K562 (cell line): Measurements from ENCODE around the gene DNMT1. TPM values are rescaled to one million over a fixed set of nuclear protein-coding genes. Genes with fewer than 3 reads are reported as not detected.

ENCODE experiments used
- ATAC-seq: fragments of 200-7000 bp; cut with Tn5 transposase; 3 replicates; pipeline ENCODE4 v1.9.1; 2020; ENCODE audit warnings: moderate library complexity
- BruUV-seq: library from RNA; stranded (reverse); fragments of 400-500 nt; replicated peaks from 2 replicates; lab custom pipeline; 2021; lab: Mats Ljungman, UMichigan
- CTCF ChIA-PET: fragments of 300-600 bp; formaldehyde crosslinking; extraction: SDS; loops from one replicate; lab custom pipeline; 2021; ENCODE audit warnings: low intra/inter-chr PET ratio; lab: Yijun Ruan, JAX
- POLR2A ChIA-PET: fragments of 300-600, 350-650 bp; sonication (Branson Sonifier 250); formaldehyde crosslinking; extraction: SDS; loops from one replicate; lab custom pipeline; 2021; ENCODE audit warnings: antibody characterized with exemption, inconsistent platforms; lab: Yijun Ruan, JAX
- DNase-seq, 4 experiments: peaks; one replicate each; pipeline versions ENCODE4 v3.0.0 to v3.0.0-alpha.2; 2011 to 2018; ENCODE audit warnings: low spot score in 3 of 4, mixed read lengths in 3 of 4; ENCODE audit errors: extremely low read depth in 1 of 4
- FAIRE-seq: peaks from 2 replicates; lab custom pipeline; 2011; peaks lifted over from hg19 to GRCh38; lab: Jason Lieb, UNC
- H2AFZ ChIP-seq: 2 replicates; pipeline ENCODE4 v1.6.0; 2011; ENCODE audit warnings: low read depth, low read length, control low read depth, inconsistent platforms
- H3K27ac ChIP-seq: fragments of 200-600 bp; 3 replicates; pipeline ENCODE4 v1.8.0; 2011; ENCODE audit warnings: low read depth, mild to moderate bottlenecking, control low read depth, inconsistent platforms, low read length, moderate library complexity, mixed read lengths; ENCODE audit errors: extremely low read depth
- H3K27me3 ChIP-seq, 2 experiments: fragments of 300-600 bp in 1 of 2; 2 replicates in 1 of 2; 3 replicates in 1 of 2; pipeline versions ENCODE4 v1.6.0 to v1.8.0; 2011; ENCODE audit warnings: inconsistent platforms in 2 of 2, low read length in 2 of 2, mild to moderate bottlenecking in 1 of 2, mixed read lengths in 1 of 2, moderate library complexity in 1 of 2; ENCODE audit not compliant: control insufficient read depth in 2 of 2, insufficient read depth in 2 of 2
- H3K36me3 ChIP-seq: fragments of 300-600 bp; 3 replicates; pipeline ENCODE4 v1.8.0; 2011; ENCODE audit warnings: mild to moderate bottlenecking, low read length, inconsistent platforms; ENCODE audit not compliant: control insufficient read depth, insufficient read depth
- H3K4me1 ChIP-seq, 2 experiments: fragments of 200-600 bp in 1 of 2; replicated peaks in 1 of 2; 2 replicates in 1 of 2; 3 replicates in 1 of 2; pipeline versions ENCODE4 v1.5.1 to v1.8.0; 2011; ENCODE audit warnings: inconsistent platforms in 2 of 2, low read length in 2 of 2, mild to moderate bottlenecking in 1 of 2, mixed read lengths in 1 of 2, moderate library complexity in 1 of 2; ENCODE audit not compliant: control insufficient read depth in 2 of 2, insufficient read depth in 2 of 2
- H3K4me2 ChIP-seq: 2 replicates; pipeline ENCODE4 v1.6.1; 2011; ENCODE audit warnings: low read length, control low read depth, inconsistent platforms, mixed read lengths; ENCODE audit not compliant: insufficient read depth
- H3K4me3 ChIP-seq: fragments of 200-600 bp; sonication (generic), shearing (Covaris generic); 2 replicates; pipeline ENCODE4 v1.5.1; 2016; ENCODE audit warnings: control low read depth, inconsistent platforms
- H3K79me2 ChIP-seq: fragments of 200-600 bp; 3 replicates; pipeline ENCODE4 v1.8.0; 2011; ENCODE audit warnings: low read length, inconsistent platforms; ENCODE audit not compliant: control insufficient read depth, insufficient read depth
- H3K9ac ChIP-seq, 2 experiments: 2 replicates each; pipeline versions ENCODE4 v1.6.0 to v1.6.1; 2011; ENCODE audit warnings: low read depth in 2 of 2, low read length in 2 of 2, control low read depth in 1 of 2, inconsistent platforms in 1 of 2, mild to moderate bottlenecking in 1 of 2, mixed read lengths in 1 of 2; ENCODE audit not compliant: insufficient read depth in 1 of 2
- H3K9me1 ChIP-seq: one replicate; pipeline ENCODE4 v1.6.0; 2011; ENCODE audit warnings: inconsistent platforms, mild to moderate bottlenecking, low read length, moderate library complexity; ENCODE audit not compliant: control insufficient read depth, insufficient read depth
- H3K9me3 ChIP-seq: replicated peaks from 2 replicates; pipeline ENCODE4 v1.5.1; 2011; ENCODE audit warnings: low read depth, low read length, inconsistent platforms; ENCODE audit not compliant: control insufficient read depth, insufficient read depth
- H4K20me1 ChIP-seq: replicated peaks from 2 replicates; pipeline ENCODE4 v1.6.1; 2011; ENCODE audit warnings: low read length, inconsistent platforms, mixed read lengths; ENCODE audit not compliant: control insufficient read depth, insufficient read depth
- GTF2B ChIP-seq: IDR thresholded peaks from 2 replicates; pipeline ENCODE4 v1.6.1; 2011; ENCODE audit not compliant: insufficient read length; ENCODE audit errors: extremely low read depth
- HMGN3 ChIP-seq: IDR thresholded peaks from 2 replicates; pipeline ENCODE4 v1.6.1; 2011; ENCODE audit warnings: borderline replicate concordance, low read depth, mild to moderate bottlenecking, mixed read lengths, low read length; ENCODE audit not compliant: insufficient read length; ENCODE audit errors: extremely low read depth
- KDM5B ChIP-seq: fragments of 200-600 bp; sonication (generic); IDR thresholded peaks from 2 replicates; pipeline ENCODE4 v1.6.1; 2012; ENCODE audit warnings: low read depth, mild to moderate bottlenecking, moderate library complexity, low read length, control low read depth, inconsistent platforms; ENCODE audit not compliant: insufficient replicate concordance
- PHF20 ChIP-seq: fragments of 450-650 bp; IDR thresholded peaks from 2 replicates; pipeline ENCODE4 v1.6.1; 2018; ENCODE audit not compliant: partially characterized antibody
- POLR2AphosphoS2 ChIP-seq: IDR thresholded peaks from 2 replicates; pipeline ENCODE4 v1.6.1; 2012; ENCODE audit warnings: low read length, improper control_type of control experiment
- POLR2H ChIP-seq: IDR thresholded peaks from 2 replicates; pipeline ENCODE4 v1.6.1; 2016; ENCODE audit warnings: missing genetic modification characterization, low read depth, mild to moderate bottlenecking, control low read depth, missing compliant biosample characterization, moderate library complexity
- RHOXF2B ChIP-seq: fragments of 250-450 bp; sonication (Bioruptor Pico); conservative IDR thresholded peaks from 2 replicates; pipeline ENCODE4 v1.5.1; 2021
- SLC30A9 ChIP-seq: fragments of 250-450 bp; sonication (Bioruptor Pico); IDR thresholded peaks from 2 replicates; pipeline ENCODE4 v1.8.0; 2022; ENCODE audit warnings: mild to moderate bottlenecking, moderate library complexity
- SMARCA4 ChIP-seq: fragments of 450-650 bp; IDR thresholded peaks from 2 replicates; pipeline ENCODE4 v1.6.1; 2016
- ZBTB12 ChIP-seq: fragments of 250-450 bp; sonication (Bioruptor Pico); IDR thresholded peaks from 2 replicates; pipeline ENCODE4 v1.4.0; 2020
- ZC3H11A ChIP-seq: IDR thresholded peaks from 2 replicates; pipeline ENCODE4 v1.6.1; 2012; ENCODE audit warnings: low read depth, low read length, improper control_type of control experiment
- ZNF239 ChIP-seq: fragments of 250-450 bp; sonication (Bioruptor Pico); IDR thresholded peaks from 2 replicates; pipeline ENCODE4 v1.4.0; 2020; ENCODE audit warnings: mild to moderate bottlenecking
- ZNF511 ChIP-seq: sonication (generic); formaldehyde crosslinking; IDR thresholded peaks from 2 replicates; pipeline ENCODE4 v1.8.0; 2022; ENCODE audit warnings: mild to moderate bottlenecking, missing genetic modification reagents
- ZSCAN32 ChIP-seq: fragments of 450-650 bp; formaldehyde crosslinking; IDR thresholded peaks from 2 replicates; pipeline ENCODE4 v1.4.0; 2020; ENCODE audit warnings: mild to moderate bottlenecking, moderate library complexity
- WGBS: fragments of 100-300 bp; shearing (Covaris generic); methylation state at CpG from one replicate; pipeline ENCODE4 v1.1.6; 2016; ENCODE audit warnings: low coverage, mixed read lengths; ENCODE audit not compliant: insufficient coverage; ENCODE audit errors: missing lambda C conversion rate; 5-methylcytosine and 5-hydroxymethylcytosine counted together
- in situ Hi-C: fragments of 300-500 bp; cut with MboI; formaldehyde crosslinking; loops from 4 replicates; pipeline ENCODE4 v1.15.0; 2018; ENCODE audit warnings: inconsistent platforms, mixed read lengths
- intact Hi-C: fragments of 100-400 bp; cut with micrococcal nuclease; formaldehyde crosslinking; loops from 2 replicates; pipeline ENCODE4 v1.14.2; 2022
- polyA plus RNA-seq, 8 experiments: library from polyadenylated mRNA; depleted of rRNA in 4 of 8; stranded (reverse) in 5 of 8; unstranded in 3 of 8; fragments of >200 nt; fragmentation: Nextera tagmentation in 2 of 8; fragmentation: Illumina TruSeq in 1 of 8; extraction: Ambion mirVana in 2 of 8; extraction: Trizol in 1 of 8; gene quantifications; 2 replicates each; pipeline versions ENCODE4 v1.2.1 to v1.2.3, GENCODE V29; 2011 to 2014; ENCODE audit warnings: inconsistent platforms in 1 of 8, missing spikeins in 1 of 8
- total RNA-seq, 7 experiments: library from RNA; depleted of rRNA in 6 of 7; stranded (reverse); fragments of >200 nt in 6 of 7; fragmentation: Illumina TruSeq in 2 of 7; extraction: Trizol in 2 of 7; gene quantifications; 2 replicates each; pipeline versions ENCODE4 v1.2.1 to v1.2.3, GENCODE V29; 2011 to 2021; ENCODE audit warnings: low replicate concordance in 1 of 7
- TF ChIP-seq, protein P1 (sequence below): fragments of 250-450 bp; sonication (Bioruptor Pico); IDR thresholded peaks from 2 replicates; pipeline ENCODE4 v1.8.0; 2022; ENCODE audit warnings: inconsistent platforms
- TF ChIP-seq, protein P2 (sequence below), 2 experiments: fragments of 150-350 bp in 1 of 2; IDR thresholded peaks; 2 replicates each; pipeline ENCODE4 v1.6.1; 2012 to 2016; ENCODE audit warnings: low read depth in 2 of 2, low read length in 2 of 2, mild to moderate bottlenecking in 1 of 2, moderate library complexity in 1 of 2

Gene DNMT1
- total and polyA plus RNA-seq, 9 of the 15 experiments (the other 6 are each of a cell fraction or from before 2014, with no cell fraction given): 80.1 to 271 (median 121) TPM

DNA sequence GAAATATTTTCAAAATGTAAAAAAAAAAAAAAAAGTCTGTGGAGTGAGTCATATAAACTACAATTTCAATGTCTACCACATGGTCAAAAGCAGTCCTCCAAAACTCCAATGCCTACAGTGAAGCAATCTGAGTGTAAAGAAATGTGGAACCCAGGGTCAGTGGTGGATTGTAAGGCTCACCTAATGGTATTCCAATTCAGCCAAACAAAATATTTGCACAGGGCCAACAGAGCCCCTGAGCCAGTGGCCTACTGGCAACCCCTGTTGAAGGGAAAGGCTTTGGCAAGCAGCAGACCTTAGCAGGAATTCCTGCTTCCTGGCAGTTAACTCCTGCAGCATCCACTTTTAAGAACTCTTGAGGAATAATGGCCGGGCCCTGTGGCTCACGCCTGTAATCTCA is 3.4 kb downstream of the DNMT1 start:
- no peaks in the 10 kb centered on the region for H3K27me3 ChIP-seq
- H3K9me1 ChIP-seq: no peaks in the 10 kb centered on the region
- TF ChIP-seq GTF2B (no peak), SLC30A9 (CRISPR knock-in tag) (no peak), RHOXF2B (CRISPR knock-in tag) (no peak), PHF20 (no peak), KDM5B (no peak), SMARCA4 (no peak), ZNF239 (no peak), HMGN3 (no peak), POLR2AphosphoS2 (no peak), POLR2H (tag) (no peak), ZSCAN32 (CRISPR knock-in tag) (no peak), ZNF511 (no peak), ZC3H11A (no peak), ZBTB12 (CRISPR knock-in tag) (no peak)
- TF ChIP-seq, protein P1, sequence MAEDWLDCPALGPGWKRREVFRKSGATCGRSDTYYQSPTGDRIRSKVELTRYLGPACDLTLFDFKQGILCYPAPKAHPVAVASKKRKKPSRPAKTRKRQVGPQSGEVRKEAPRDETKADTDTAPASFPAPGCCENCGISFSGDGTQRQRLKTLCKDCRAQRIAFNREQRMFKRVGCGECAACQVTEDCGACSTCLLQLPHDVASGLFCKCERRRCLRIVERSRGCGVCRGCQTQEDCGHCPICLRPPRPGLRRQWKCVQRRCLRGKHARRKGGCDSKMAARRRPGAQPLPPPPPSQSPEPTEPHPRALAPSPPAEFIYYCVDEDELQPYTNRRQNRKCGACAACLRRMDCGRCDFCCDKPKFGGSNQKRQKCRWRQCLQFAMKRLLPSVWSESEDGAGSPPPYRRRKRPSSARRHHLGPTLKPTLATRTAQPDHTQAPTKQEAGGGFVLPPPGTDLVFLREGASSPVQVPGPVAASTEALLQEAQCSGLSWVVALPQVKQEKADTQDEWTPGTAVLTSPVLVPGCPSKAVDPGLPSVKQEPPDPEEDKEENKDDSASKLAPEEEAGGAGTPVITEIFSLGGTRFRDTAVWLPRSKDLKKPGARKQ (CRISPR knock-in tag): no peak
- TF ChIP-seq, protein P2, sequence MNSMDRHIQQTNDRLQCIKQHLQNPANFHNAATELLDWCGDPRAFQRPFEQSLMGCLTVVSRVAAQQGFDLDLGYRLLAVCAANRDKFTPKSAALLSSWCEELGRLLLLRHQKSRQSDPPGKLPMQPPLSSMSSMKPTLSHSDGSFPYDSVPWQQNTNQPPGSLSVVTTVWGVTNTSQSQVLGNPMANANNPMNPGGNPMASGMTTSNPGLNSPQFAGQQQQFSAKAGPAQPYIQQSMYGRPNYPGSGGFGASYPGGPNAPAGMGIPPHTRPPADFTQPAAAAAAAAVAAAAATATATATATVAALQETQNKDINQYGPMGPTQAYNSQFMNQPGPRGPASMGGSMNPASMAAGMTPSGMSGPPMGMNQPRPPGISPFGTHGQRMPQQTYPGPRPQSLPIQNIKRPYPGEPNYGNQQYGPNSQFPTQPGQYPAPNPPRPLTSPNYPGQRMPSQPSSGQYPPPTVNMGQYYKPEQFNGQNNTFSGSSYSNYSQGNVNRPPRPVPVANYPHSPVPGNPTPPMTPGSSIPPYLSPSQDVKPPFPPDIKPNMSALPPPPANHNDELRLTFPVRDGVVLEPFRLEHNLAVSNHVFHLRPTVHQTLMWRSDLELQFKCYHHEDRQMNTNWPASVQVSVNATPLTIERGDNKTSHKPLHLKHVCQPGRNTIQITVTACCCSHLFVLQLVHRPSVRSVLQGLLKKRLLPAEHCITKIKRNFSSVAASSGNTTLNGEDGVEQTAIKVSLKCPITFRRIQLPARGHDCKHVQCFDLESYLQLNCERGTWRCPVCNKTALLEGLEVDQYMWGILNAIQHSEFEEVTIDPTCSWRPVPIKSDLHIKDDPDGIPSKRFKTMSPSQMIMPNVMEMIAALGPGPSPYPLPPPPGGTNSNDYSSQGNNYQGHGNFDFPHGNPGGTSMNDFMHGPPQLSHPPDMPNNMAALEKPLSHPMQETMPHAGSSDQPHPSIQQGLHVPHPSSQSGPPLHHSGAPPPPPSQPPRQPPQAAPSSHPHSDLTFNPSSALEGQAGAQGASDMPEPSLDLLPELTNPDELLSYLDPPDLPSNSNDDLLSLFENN (IDR thresholded peaks at IDR 0.05; ENCODE audit: low read depth in 2 of 2, low read length in 2 of 2): no peak
- TF ChIP-seq, all 486 proteins: peak for 0
- peaks cover 60% of the 10 kb centered on the region for H3K36me3 ChIP-seq
- intact Hi-C loops (no loop called here), in situ Hi-C loops (no loop called here)
- no peak for FAIRE-seq
- BruUV-seq: no TSS peak
- 97% methylated on average over 2 of the region's 2 CpGs for WGBS
- no peak overlapping the region for H3K4me3 ChIP-seq
- no peaks in the 10 kb centered on the region for H3K9me3 ChIP-seq
- CTCF ChIA-PET: no interaction called here
- H3K4me2 ChIP-seq: no peak overlapping the region
- POLR2A ChIA-PET: interaction anchor here (1.0 to 1.4 kb wide), 2 partner anchors 14 to 18 kb away, joined by 3 to 4 read pairs; no protein-coding TSS in a partner anchor
- peaks cover 86% of the 10 kb centered on the region for H3K79me2 ChIP-seq
- ATAC-seq: no peak
- H3K9ac ChIP-seq: no peak overlapping the region
- peaks cover 6 to 29% of the 10 kb centered on the region in 2 experiments; a peak in 4 of 5 replicates for H3K4me1 ChIP-seq
- H4K20me1 ChIP-seq: peaks cover 25% of the 10 kb centered on the region
- no peak overlapping the region for H3K27ac ChIP-seq
- H2AFZ ChIP-seq: no peak overlapping the region
- DNase-seq: no peak
